Common myeloid progenitor, CD34-positive (primary cell): Measurements from ENCODE around the gene GCNT4.

ENCODE experiments used
- CTCF ChIA-PET: fragments of 350-600 bp; sonication (Branson Sonifier 250); formaldehyde crosslinking; loops from one replicate; lab custom pipeline; 2021; ENCODE audit warnings: antibody characterized with exemption; lab: Charles Lee
- POLR2A ChIA-PET: fragments of 350-600 bp; sonication (Branson Sonifier 250); formaldehyde crosslinking; loops from one replicate; lab custom pipeline; 2021; ENCODE audit warnings: antibody characterized with exemption; lab: Charles Lee
- DNase-seq, 3 donors: peaks; one replicate each; pipeline versions ENCODE4 v3.0.0 to v3.0.0-alpha.2; 2013
- H3K27ac ChIP-seq, 2 experiments: 1 replicate in 1 of 2; 2 replicates in 1 of 2; pipeline ENCODE4 v1.7.0; 2013; ENCODE audit warnings: inconsistent platforms in 2 of 2, low read length in 2 of 2, mild to moderate bottlenecking in 2 of 2, low read depth in 1 of 2, moderate library complexity in 1 of 2; ENCODE audit not compliant: severe bottlenecking in 2 of 2, insufficient read depth in 1 of 2, poor library complexity in 1 of 2
- H3K27me3 ChIP-seq, 5 experiments: replicated peaks in 2 of 5; 1 replicate in 3 of 5; 2 replicates in 2 of 5; pipeline versions ENCODE4 v1.6.1 to v1.7.0; 2013; ENCODE audit warnings: low read length in 4 of 5, mild to moderate bottlenecking in 2 of 5, moderate library complexity in 2 of 5, inconsistent platforms in 1 of 5; ENCODE audit not compliant: insufficient read depth in 5 of 5, control insufficient read depth in 4 of 5
- H3K36me3 ChIP-seq, 4 experiments: 1 replicate in 2 of 4; 2 replicates in 2 of 4; pipeline versions ENCODE4 v1.6.1 to v1.7.0; 2013; ENCODE audit warnings: low read length in 3 of 4, control low read depth in 1 of 4, mild to moderate bottlenecking in 1 of 4; ENCODE audit not compliant: control insufficient read depth in 4 of 4, insufficient read depth in 4 of 4
- H3K4me1 ChIP-seq, 4 experiments: 1 replicate in 3 of 4; 2 replicates in 1 of 4; pipeline versions ENCODE4 v1.6.1 to v1.7.1; 2013; ENCODE audit warnings: low read length in 3 of 4, mild to moderate bottlenecking in 3 of 4, control low read depth in 1 of 4, inconsistent platforms in 1 of 4, moderate library complexity in 1 of 4; ENCODE audit not compliant: control insufficient read depth in 4 of 4, insufficient read depth in 4 of 4; ENCODE audit errors: control extremely low read depth in 1 of 4
- H3K4me3 ChIP-seq, 7 experiments: 1 replicate in 4 of 7; 2 replicates in 3 of 7; pipeline versions ENCODE4 v1.5.1 to v1.7.0; 2013; ENCODE audit warnings: mild to moderate bottlenecking in 7 of 7, low read length in 6 of 7, moderate library complexity in 6 of 7, inconsistent platforms in 2 of 7, low read depth in 2 of 7, control low read depth in 1 of 7; ENCODE audit not compliant: insufficient read depth in 4 of 7, control insufficient read depth in 1 of 7; ENCODE audit errors: extremely low read depth in 1 of 7
- H3K9me3 ChIP-seq, 5 experiments: 1 replicate in 4 of 5; 2 replicates in 1 of 5; pipeline versions ENCODE4 v1.6.1 to v1.7.1; 2013; ENCODE audit warnings: low read length in 4 of 5, mild to moderate bottlenecking in 2 of 5, inconsistent platforms in 1 of 5, low read depth in 1 of 5, moderate library complexity in 1 of 5; ENCODE audit not compliant: control insufficient read depth in 4 of 5, insufficient read depth in 2 of 5; ENCODE audit errors: control extremely low read depth in 1 of 5
- WGBS: methylation state at CpG from one replicate; pipeline ENCODE4 v1.1.5; 2013; ENCODE audit not compliant: insufficient coverage; 5-methylcytosine and 5-hydroxymethylcytosine counted together

GCNT4 gene

GRCh38 chr5:75018805-75019587 lies 33.4 kb downstream of the GCNT4 start:
- POLR2A ChIA-PET: no interaction called here
- 89% methylated on average over 3 of the region's 7 CpGs for WGBS

DNA sequence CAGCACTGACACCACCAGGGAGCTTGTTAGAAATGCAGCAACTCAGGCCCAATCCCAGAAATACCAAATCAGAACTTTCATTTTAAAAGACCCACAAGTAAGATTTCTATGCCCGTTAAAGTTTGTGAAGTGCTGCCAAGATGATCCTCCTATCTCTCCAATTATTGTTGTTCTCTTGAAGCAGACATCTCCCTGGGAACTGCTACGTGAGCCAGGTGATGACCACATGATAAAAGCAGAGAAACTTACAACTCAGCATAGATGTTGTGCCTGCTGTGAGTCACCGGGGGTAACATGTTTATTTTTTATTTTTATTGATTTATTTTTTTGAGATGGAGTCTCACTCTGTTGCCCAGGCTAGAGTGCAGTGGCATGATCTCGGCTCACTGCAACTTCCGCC lies 34.4 kb downstream of the GCNT4 start:
- CTCF ChIA-PET: no interaction called here
- Histone ChIP-seq H3K4me1 (no peaks in the 10 kb centered on the region), H3K4me3 (no peak overlapping the region), H3K36me3 (no peaks in the 10 kb centered on the region), H3K27ac (no peak overlapping the region), H3K27me3 (no peaks in the 10 kb centered on the region), H3K9me3 (no peaks in the 10 kb centered on the region)
- POLR2A ChIA-PET: no interaction called here
- 100% methylated on average over 2 of the region's 5 CpGs for WGBS
- no peak for DNase-seq

More at GRCh38 chr5:75018805-75019587, 33.4 kb downstream of the GCNT4 start:
- Histone ChIP-seq H3K27ac (no peak overlapping the region), H3K9me3 (no peaks in the 10 kb centered on the region), H3K4me1 (no peaks in the 10 kb centered on the region), H3K36me3 (no peaks in the 10 kb centered on the region), H3K4me3 (no peak overlapping the region), H3K27me3 (no peaks in the 10 kb centered on the region)
- CTCF ChIA-PET: no interaction called here
- no peak for DNase-seq

- Histone ChIP-seq H3K27ac (no peak overlapping the region), H3K4me1 (no peaks in the 10 kb centered on the region), H3K36me3 (no peaks in the 10 kb centered on the region), H3K27me3 (no peaks in the 10 kb centered on the region), H3K4me3 (no peak overlapping the region), H3K9me3 (no peaks in the 10 kb centered on the region)
- no peak for DNase-seq
- 100% methylated on average over 1 of the region's 3 CpGs for WGBS
- POLR2A ChIA-PET: no interaction called here
- CTCF ChIA-PET: no interaction called here
Observed at GRCh38 chr5:75016896-75017295, 35.5 kb downstream of the GCNT4 start.

- WGBS: 100% methylated on average over 1 of the region's 1 CpG
- Histone ChIP-seq H3K4me1 (peaks cover 13 to 29% (median 14%) of the 10 kb centered on the region in 4 experiments), H3K4me3 (no peak overlapping the region), H3K27me3 (no peaks in the 10 kb centered on the region), H3K9me3 (no peaks in the 10 kb centered on the region), H3K27ac (no peak overlapping the region), H3K36me3 (no peaks in the 10 kb centered on the region)
- ChIA-PET CTCF (no interaction called here), POLR2A (no interaction called here)
- no peak for DNase-seq
Observed at GRCh38 chr5:75012748-75013147, 39.6 kb downstream of the GCNT4 start.

- H3K9me3 ChIP-seq: peaks cover 0 to 3% (median 2%) of the 10 kb centered on the region in 5 experiments
- H3K36me3 ChIP-seq: no peaks in the 10 kb centered on the region
- H3K27me3 ChIP-seq: no peaks in the 10 kb centered on the region
- no peak overlapping the region for H3K27ac ChIP-seq
- H3K4me1 ChIP-seq: peaks cover 13 to 29% (median 14%) of the 10 kb centered on the region in 4 experiments
- DNase-seq: no peak
- no peak overlapping the region for H3K4me3 ChIP-seq
- POLR2A ChIA-PET: no interaction called here
- CTCF ChIA-PET: interaction anchor here (1.1 to 1.4 kb wide), 2 partner anchors 12 to 40 kb away, joined by 3 to 5 read pairs; no protein-coding TSS in a partner anchor
Observed at GRCh38 chr5:75010838-75011237, 41.5 kb downstream of the GCNT4 start.

GRCh38 chr5:75009556-75010345 lies 42.6 kb downstream of the GCNT4 start:
- whole genome bisulfite sequencing: 11% methylated on average over 7 of the region's 7 CpGs
- H3K27me3 ChIP-seq: no peaks in the 10 kb centered on the region
- no peak overlapping the region for H3K27ac ChIP-seq
- ChIA-PET POLR2A (no interaction called here), CTCF (no interaction called here)
- peak overlapping the region in 2 of 7 experiments; percentile 11 to 50 for H3K4me3 ChIP-seq
- peaks cover 3 to 10% (median 3%) of the 10 kb centered on the region in 5 experiments for H3K9me3 ChIP-seq
- peak; percentile 52 to 88 (median 88) for DNase-seq
- no peaks in the 10 kb centered on the region for H3K36me3 ChIP-seq
- peaks cover 13 to 29% (median 14%) of the 10 kb centered on the region in 4 experiments for H3K4me1 ChIP-seq
